GM23338 (cell line): ENCODE results near the gene USP24. TPM values are rescaled to one million over a fixed set of nuclear protein-coding genes. Genes with fewer than 3 reads are reported as not detected.

Experiments used
- ATAC-seq: fragments of 200-7000 bp; cut with Tn5 transposase; 3 replicates; pipeline ENCODE4 v1.9.1; 2020
- DNase-seq: peaks from one replicate; pipeline ENCODE4 v3.0.0-alpha.2; 2015; ENCODE audit warnings: low spot score
- H2AFZ ChIP-seq: fragments of 200-600 bp; sonication (generic); 2 replicates; pipeline ENCODE4 v1.8.0; 2016; ENCODE audit warnings: antibody characterized with exemption, mild to moderate bottlenecking, moderate library complexity
- H3F3A ChIP-seq: fragments of 200-600 bp; sonication (generic); replicated peaks from 2 replicates; pipeline ENCODE4 v1.8.0; 2017; ENCODE audit warnings: antibody characterized with exemption, mixed run types, low read depth
- H3K27ac ChIP-seq: fragments of 200-600 bp; sonication (generic); 2 replicates; pipeline ENCODE4 v1.6.1; 2016; ENCODE audit warnings: low read depth
- H3K27me3 ChIP-seq: fragments of 200-600 bp; sonication (generic); 2 replicates; pipeline ENCODE4 v1.8.0; 2016; ENCODE audit warnings: mild to moderate bottlenecking, mixed run types, moderate library complexity; ENCODE audit not compliant: insufficient read depth
- H3K36me3 ChIP-seq: fragments of 200-600 bp; sonication (generic); 2 replicates; pipeline ENCODE4 v1.8.0; 2016; ENCODE audit warnings: mild to moderate bottlenecking; ENCODE audit not compliant: insufficient read depth
- H3K4me1 ChIP-seq: fragments of 200-600 bp; sonication (generic); 2 replicates; pipeline ENCODE4 v1.8.0; 2016; ENCODE audit warnings: mild to moderate bottlenecking, moderate library complexity; ENCODE audit not compliant: insufficient read depth
- H3K4me2 ChIP-seq: fragments of 200-600 bp; sonication (generic); 2 replicates; pipeline ENCODE4 v1.7.1; 2017; ENCODE audit warnings: mixed run types
- H3K4me3 ChIP-seq: fragments of 200-600 bp; sonication (generic); 2 replicates; pipeline ENCODE4 v1.6.1; 2016; ENCODE audit warnings: mixed run types
- H3K79me2 ChIP-seq: fragments of 200-600 bp; sonication (generic); replicated peaks from 2 replicates; pipeline ENCODE4 v1.8.0; 2017; ENCODE audit warnings: mild to moderate bottlenecking; ENCODE audit not compliant: insufficient read depth
- H3K9me2 ChIP-seq: fragments of 200-600 bp; sonication (generic); 2 replicates; pipeline ENCODE4 v1.8.0; 2017; ENCODE audit not compliant: insufficient read depth
- H4K20me1 ChIP-seq: fragments of 200-600 bp; sonication (generic); replicated peaks from 2 replicates; pipeline ENCODE4 v1.8.0; 2017; ENCODE audit warnings: mild to moderate bottlenecking; ENCODE audit not compliant: insufficient read depth
- H3K27ac Mint-ChIP-seq: 2 replicates; pipeline ENCODE4 v1.8.0; 2020; ENCODE audit warnings: inconsistent platforms, mild to moderate bottlenecking, moderate library complexity, mixed read lengths
- H3K27me3 Mint-ChIP-seq: 3 replicates; pipeline ENCODE4 v1.8.0; 2022; ENCODE audit warnings: low read depth, mild to moderate bottlenecking, moderate library complexity, mixed read lengths, inconsistent platforms; ENCODE audit not compliant: insufficient read depth, poor library complexity
- H3K36me3 Mint-ChIP-seq: 3 replicates; pipeline ENCODE4 v1.8.0; 2021; ENCODE audit warnings: low read depth, mild to moderate bottlenecking, inconsistent platforms, moderate library complexity, mixed read lengths
- H3K4me1 Mint-ChIP-seq: 3 replicates; pipeline ENCODE4 v1.8.0; 2020; ENCODE audit warnings: mild to moderate bottlenecking, inconsistent platforms, mixed read lengths
- H3K4me3 Mint-ChIP-seq: 3 replicates; pipeline ENCODE4 v1.8.0; 2021; ENCODE audit warnings: moderate library complexity, mild to moderate bottlenecking, inconsistent platforms, mixed read lengths
- H3K9me3 Mint-ChIP-seq: 3 replicates; pipeline ENCODE4 v1.8.0; 2020; ENCODE audit warnings: moderate library complexity, mild to moderate bottlenecking, inconsistent platforms, mixed read lengths
- EZH2 ChIP-seq: fragments of 200-600 bp; sonication (generic); IDR thresholded peaks from one replicate; pipeline ENCODE4 v1.8.0; 2017; ENCODE audit warnings: antibody characterized with exemption, mild to moderate bottlenecking, low read depth; ENCODE audit not compliant: unreplicated experiment
- EZH2phosphoT487 ChIP-seq: fragments of 200-600 bp; sonication (generic); IDR thresholded peaks from one replicate; pipeline ENCODE4 v1.8.1; 2018; ENCODE audit warnings: antibody characterized with exemption; ENCODE audit not compliant: unreplicated experiment
- JUNB ChIP-seq: IDR thresholded peaks from one replicate; pipeline ENCODE4 v1.6.1; 2016; ENCODE audit warnings: antibody characterized with exemption; ENCODE audit not compliant: unreplicated experiment
- NANOG ChIP-seq: IDR thresholded peaks from 2 replicates; pipeline ENCODE4 v1.6.1; 2016; ENCODE audit warnings: antibody characterized with exemption, borderline replicate concordance
- POLR2AphosphoS5 ChIP-seq: IDR thresholded peaks from 2 replicates; pipeline ENCODE4 v1.6.1; 2016; ENCODE audit warnings: antibody characterized with exemption, low read depth
- STAT1 ChIP-seq: IDR thresholded peaks from one replicate; pipeline ENCODE4 v1.6.1; 2016; ENCODE audit warnings: antibody characterized with exemption; ENCODE audit not compliant: unreplicated experiment
- ZNF114 ChIP-seq: fragments of 250-450 bp; sonication (Bioruptor Pico); IDR thresholded peaks from 2 replicates; pipeline ENCODE4 v1.5.0; 2020; ENCODE audit warnings: mild to moderate bottlenecking, moderate library complexity
- ZNF331 ChIP-seq: fragments of 250-450 bp; sonication (Bioruptor Pico); IDR thresholded peaks from 2 replicates; pipeline ENCODE4 v1.5.0; 2020; ENCODE audit warnings: low read depth, mild to moderate bottlenecking, moderate library complexity
- polyA plus RNA-seq: library from polyadenylated mRNA; unstranded; fragments of >200 nt; fragmentation: Nextera tagmentation; extraction: Ambion mirVana; gene quantifications from 2 replicates; pipeline ENCODE4 v1.2.1, GENCODE V29; 2016
- total RNA-seq: library from RNA; depleted of rRNA; stranded (reverse); fragments of >200 nt; shearing (Covaris generic); gene quantifications from 2 replicates; pipeline ENCODE4 v1.2.3, GENCODE V29; 2014
- TF ChIP-seq, protein P1 (sequence below), 2 experiments: fragments of 200-600 bp in 1 of 2; sonication (generic) in 1 of 2; conservative IDR thresholded peaks; 2 replicates each; pipeline versions ENCODE4 v1.5.1 to v1.6.1; 2016 to 2017; ENCODE audit warnings: antibody characterized with exemption in 2 of 2, low read depth in 2 of 2, mild to moderate bottlenecking in 2 of 2, moderate library complexity in 1 of 2
- TF ChIP-seq, protein P2 (sequence below): fragments of 250-450 bp; sonication (Bioruptor Pico); IDR thresholded peaks from 2 replicates; pipeline ENCODE4 v1.5.0; 2020; ENCODE audit warnings: mild to moderate bottlenecking, moderate library complexity
- TF ChIP-seq, protein P3 (sequence below): IDR thresholded peaks from 2 replicates; pipeline ENCODE4 v1.6.1; 2016; ENCODE audit warnings: antibody characterized with exemption
- TF ChIP-seq, protein P4 (sequence below): IDR thresholded peaks from one replicate; pipeline ENCODE4 v1.6.1; 2018; ENCODE audit warnings: antibody characterized with exemption; ENCODE audit not compliant: unreplicated experiment

Gene USP24
- total and polyA plus RNA-seq, 2 experiments from 2014 or later: 12.1 to 32.6 TPM

DNA sequence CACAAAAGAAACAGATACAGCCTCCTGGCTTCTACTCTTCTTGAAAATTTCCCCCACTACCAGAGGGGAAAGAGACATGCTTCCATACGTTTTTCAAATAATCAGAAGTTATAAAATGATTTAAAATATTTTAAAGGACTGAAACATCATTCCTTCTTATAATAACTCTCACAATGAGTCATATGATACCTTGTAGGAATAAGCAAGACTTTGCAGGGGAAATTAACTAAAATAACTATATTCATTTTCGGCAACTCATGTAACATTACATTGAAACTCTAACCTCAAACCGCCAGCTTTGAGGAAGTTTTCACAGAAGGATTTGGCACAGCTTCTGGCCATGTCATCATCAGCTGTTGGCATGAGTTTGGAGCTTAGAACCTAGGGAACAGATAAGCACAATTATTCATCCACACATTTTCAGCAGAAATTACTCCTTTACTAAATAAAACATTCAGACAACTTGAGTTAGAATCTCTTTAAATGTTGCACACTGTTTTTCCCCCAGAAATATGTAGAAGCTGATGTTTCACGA lies 85.9 kb downstream of the USP24 start:
- Histone ChIP-seq H3K36me3 (peaks cover 15% of the 10 kb centered on the region), H3F3A (no peaks in the 10 kb centered on the region), H3K79me2 (no peaks in the 10 kb centered on the region), H2AFZ (no peak overlapping the region), H3K4me1 (no peaks in the 10 kb centered on the region), H3K9me2 (no peaks in the 10 kb centered on the region), H3K4me3 (no peak overlapping the region), H3K27ac (no peak overlapping the region), H4K20me1 (peaks cover 8% of the 10 kb centered on the region; the same call in 1 of the 2 replicates), H3K4me2 (no peak overlapping the region), H3K27me3 (no peaks in the 10 kb centered on the region)
- DNase-seq: no peak
- peaks cover 61% of the 10 kb centered on the region for H3K36me3 Mint-ChIP-seq
- no peak for ATAC-seq
- H3K27me3 Mint-ChIP-seq: peaks cover 2% of the 10 kb centered on the region
- no peaks in the 10 kb centered on the region for H3K9me3 Mint-ChIP-seq
- TF ChIP-seq, protein P1, sequence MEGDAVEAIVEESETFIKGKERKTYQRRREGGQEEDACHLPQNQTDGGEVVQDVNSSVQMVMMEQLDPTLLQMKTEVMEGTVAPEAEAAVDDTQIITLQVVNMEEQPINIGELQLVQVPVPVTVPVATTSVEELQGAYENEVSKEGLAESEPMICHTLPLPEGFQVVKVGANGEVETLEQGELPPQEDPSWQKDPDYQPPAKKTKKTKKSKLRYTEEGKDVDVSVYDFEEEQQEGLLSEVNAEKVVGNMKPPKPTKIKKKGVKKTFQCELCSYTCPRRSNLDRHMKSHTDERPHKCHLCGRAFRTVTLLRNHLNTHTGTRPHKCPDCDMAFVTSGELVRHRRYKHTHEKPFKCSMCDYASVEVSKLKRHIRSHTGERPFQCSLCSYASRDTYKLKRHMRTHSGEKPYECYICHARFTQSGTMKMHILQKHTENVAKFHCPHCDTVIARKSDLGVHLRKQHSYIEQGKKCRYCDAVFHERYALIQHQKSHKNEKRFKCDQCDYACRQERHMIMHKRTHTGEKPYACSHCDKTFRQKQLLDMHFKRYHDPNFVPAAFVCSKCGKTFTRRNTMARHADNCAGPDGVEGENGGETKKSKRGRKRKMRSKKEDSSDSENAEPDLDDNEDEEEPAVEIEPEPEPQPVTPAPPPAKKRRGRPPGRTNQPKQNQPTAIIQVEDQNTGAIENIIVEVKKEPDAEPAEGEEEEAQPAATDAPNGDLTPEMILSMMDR (conservative IDR thresholded peaks at IDR 0.05; ENCODE audit: low read depth in 2 of 2): no peak
- TF ChIP-seq EZH2 (no peak), NANOG (no peak), STAT1 (no peak), ZNF114 (CRISPR knock-in tag) (no peak), EZH2phosphoT487 (no peak), ZNF331 (CRISPR knock-in tag) (no peak), POLR2AphosphoS5 (no peak), JUNB (no peak)
- TF ChIP-seq, protein P2, sequence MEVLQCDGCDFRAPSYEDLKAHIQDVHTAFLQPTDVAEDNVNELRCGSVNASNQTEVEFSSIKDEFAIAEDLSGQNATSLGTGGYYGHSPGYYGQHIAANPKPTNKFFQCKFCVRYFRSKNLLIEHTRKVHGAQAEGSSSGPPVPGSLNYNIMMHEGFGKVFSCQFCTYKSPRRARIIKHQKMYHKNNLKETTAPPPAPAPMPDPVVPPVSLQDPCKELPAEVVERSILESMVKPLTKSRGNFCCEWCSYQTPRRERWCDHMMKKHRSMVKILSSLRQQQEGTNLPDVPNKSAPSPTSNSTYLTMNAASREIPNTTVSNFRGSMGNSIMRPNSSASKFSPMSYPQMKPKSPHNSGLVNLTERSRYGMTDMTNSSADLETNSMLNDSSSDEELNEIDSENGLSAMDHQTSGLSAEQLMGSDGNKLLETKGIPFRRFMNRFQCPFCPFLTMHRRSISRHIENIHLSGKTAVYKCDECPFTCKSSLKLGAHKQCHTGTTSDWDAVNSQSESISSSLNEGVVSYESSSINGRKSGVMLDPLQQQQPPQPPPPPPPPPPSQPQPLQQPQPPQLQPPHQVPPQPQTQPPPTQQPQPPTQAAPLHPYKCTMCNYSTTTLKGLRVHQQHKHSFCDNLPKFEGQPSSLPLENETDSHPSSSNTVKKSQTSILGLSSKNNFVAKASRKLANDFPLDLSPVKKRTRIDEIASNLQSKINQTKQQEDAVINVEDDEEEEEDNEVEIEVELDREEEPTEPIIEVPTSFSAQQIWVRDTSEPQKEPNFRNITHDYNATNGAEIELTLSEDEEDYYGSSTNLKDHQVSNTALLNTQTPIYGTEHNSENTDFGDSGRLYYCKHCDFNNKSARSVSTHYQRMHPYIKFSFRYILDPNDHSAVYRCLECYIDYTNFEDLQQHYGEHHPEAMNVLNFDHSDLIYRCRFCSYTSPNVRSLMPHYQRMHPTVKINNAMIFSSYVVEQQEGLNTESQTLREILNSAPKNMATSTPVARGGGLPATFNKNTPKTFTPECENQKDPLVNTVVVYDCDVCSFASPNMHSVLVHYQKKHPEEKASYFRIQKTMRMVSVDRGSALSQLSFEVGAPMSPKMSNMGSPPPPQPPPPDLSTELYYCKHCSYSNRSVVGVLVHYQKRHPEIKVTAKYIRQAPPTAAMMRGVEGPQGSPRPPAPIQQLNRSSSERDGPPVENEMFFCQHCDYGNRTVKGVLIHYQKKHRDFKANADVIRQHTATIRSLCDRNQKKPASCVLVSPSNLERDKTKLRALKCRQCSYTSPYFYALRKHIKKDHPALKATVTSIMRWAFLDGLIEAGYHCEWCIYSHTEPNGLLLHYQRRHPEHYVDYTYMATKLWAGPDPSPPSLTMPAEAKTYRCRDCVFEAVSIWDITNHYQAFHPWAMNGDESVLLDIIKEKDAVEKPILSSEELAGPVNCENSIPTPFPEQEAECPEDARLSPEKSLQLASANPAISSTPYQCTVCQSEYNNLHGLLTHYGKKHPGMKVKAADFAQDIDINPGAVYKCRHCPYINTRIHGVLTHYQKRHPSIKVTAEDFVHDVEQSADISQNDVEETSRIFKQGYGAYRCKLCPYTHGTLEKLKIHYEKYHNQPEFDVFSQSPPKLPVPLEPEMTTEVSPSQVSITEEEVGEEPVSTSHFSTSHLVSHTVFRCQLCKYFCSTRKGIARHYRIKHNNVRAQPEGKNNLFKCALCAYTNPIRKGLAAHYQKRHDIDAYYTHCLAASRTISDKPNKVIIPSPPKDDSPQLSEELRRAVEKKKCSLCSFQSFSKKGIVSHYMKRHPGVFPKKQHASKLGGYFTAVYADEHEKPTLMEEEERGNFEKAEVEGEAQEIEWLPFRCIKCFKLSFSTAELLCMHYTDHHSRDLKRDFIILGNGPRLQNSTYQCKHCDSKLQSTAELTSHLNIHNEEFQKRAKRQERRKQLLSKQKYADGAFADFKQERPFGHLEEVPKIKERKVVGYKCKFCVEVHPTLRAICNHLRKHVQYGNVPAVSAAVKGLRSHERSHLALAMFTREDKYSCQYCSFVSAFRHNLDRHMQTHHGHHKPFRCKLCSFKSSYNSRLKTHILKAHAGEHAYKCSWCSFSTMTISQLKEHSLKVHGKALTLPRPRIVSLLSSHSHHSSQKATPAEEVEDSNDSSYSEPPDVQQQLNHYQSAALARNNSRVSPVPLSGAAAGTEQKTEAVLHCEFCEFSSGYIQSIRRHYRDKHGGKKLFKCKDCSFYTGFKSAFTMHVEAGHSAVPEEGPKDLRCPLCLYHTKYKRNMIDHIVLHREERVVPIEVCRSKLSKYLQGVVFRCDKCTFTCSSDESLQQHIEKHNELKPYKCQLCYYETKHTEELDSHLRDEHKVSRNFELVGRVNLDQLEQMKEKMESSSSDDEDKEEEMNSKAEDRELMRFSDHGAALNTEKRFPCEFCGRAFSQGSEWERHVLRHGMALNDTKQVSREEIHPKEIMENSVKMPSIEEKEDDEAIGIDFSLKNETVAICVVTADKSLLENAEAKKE: no peak
- TF ChIP-seq, protein P3, sequence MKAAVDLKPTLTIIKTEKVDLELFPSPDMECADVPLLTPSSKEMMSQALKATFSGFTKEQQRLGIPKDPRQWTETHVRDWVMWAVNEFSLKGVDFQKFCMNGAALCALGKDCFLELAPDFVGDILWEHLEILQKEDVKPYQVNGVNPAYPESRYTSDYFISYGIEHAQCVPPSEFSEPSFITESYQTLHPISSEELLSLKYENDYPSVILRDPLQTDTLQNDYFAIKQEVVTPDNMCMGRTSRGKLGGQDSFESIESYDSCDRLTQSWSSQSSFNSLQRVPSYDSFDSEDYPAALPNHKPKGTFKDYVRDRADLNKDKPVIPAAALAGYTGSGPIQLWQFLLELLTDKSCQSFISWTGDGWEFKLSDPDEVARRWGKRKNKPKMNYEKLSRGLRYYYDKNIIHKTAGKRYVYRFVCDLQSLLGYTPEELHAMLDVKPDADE: no peak
- TF ChIP-seq, protein P4, sequence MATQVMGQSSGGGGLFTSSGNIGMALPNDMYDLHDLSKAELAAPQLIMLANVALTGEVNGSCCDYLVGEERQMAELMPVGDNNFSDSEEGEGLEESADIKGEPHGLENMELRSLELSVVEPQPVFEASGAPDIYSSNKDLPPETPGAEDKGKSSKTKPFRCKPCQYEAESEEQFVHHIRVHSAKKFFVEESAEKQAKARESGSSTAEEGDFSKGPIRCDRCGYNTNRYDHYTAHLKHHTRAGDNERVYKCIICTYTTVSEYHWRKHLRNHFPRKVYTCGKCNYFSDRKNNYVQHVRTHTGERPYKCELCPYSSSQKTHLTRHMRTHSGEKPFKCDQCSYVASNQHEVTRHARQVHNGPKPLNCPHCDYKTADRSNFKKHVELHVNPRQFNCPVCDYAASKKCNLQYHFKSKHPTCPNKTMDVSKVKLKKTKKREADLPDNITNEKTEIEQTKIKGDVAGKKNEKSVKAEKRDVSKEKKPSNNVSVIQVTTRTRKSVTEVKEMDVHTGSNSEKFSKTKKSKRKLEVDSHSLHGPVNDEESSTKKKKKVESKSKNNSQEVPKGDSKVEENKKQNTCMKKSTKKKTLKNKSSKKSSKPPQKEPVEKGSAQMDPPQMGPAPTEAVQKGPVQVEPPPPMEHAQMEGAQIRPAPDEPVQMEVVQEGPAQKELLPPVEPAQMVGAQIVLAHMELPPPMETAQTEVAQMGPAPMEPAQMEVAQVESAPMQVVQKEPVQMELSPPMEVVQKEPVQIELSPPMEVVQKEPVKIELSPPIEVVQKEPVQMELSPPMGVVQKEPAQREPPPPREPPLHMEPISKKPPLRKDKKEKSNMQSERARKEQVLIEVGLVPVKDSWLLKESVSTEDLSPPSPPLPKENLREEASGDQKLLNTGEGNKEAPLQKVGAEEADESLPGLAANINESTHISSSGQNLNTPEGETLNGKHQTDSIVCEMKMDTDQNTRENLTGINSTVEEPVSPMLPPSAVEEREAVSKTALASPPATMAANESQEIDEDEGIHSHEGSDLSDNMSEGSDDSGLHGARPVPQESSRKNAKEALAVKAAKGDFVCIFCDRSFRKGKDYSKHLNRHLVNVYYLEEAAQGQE: no peak
- H3K4me1 Mint-ChIP-seq: no peaks in the 10 kb centered on the region
- no peak overlapping the region for H3K27ac Mint-ChIP-seq
- no peak overlapping the region for H3K4me3 Mint-ChIP-seq
